Endothelial cell (in vitro differentiated cells): Measurements from ENCODE around the gene CRACR2B. TPM values are rescaled to one million over a fixed set of nuclear protein-coding genes. Genes with fewer than 3 reads are reported as not detected.
A peak's percentile ranks its signal among the peaks of the same experiment; 100 is the strongest.

Experiments
- DNase-seq: peaks from one replicate; pipeline ENCODE4 v3.0.0; 2021; ENCODE audit warnings: low spot score
- H3K27ac Mint-ChIP-seq: one replicate; pipeline ENCODE4 v1.8.0; 2021; ENCODE audit warnings: mixed read lengths, inconsistent platforms; ENCODE audit not compliant: unreplicated experiment
- H3K27me3 Mint-ChIP-seq: one replicate; pipeline ENCODE4 v1.8.0; 2021; ENCODE audit warnings: mild to moderate bottlenecking, moderate library complexity, mixed read lengths, inconsistent platforms; ENCODE audit not compliant: unreplicated experiment
- H3K36me3 Mint-ChIP-seq: one replicate; pipeline ENCODE4 v1.8.0; 2021; ENCODE audit warnings: mild to moderate bottlenecking, low read depth, mixed read lengths, inconsistent platforms; ENCODE audit not compliant: unreplicated experiment
- H3K4me1 Mint-ChIP-seq: one replicate; pipeline ENCODE4 v1.8.0; 2021; ENCODE audit warnings: mild to moderate bottlenecking, mixed read lengths, inconsistent platforms; ENCODE audit not compliant: unreplicated experiment
- H3K4me3 Mint-ChIP-seq: one replicate; pipeline ENCODE4 v1.8.0; 2021; ENCODE audit warnings: mild to moderate bottlenecking, mixed read lengths, inconsistent platforms; ENCODE audit not compliant: unreplicated experiment
- H3K9me3 Mint-ChIP-seq: one replicate; pipeline ENCODE4 v1.8.0; 2021; ENCODE audit warnings: mixed read lengths, inconsistent platforms; ENCODE audit not compliant: unreplicated experiment
- CTCF ChIP-seq: fragments of 200-600 bp; sonication (generic); IDR thresholded peaks from one replicate; pipeline ENCODE4 v1.5.0; 2021; ENCODE audit warnings: antibody characterized with exemption; ENCODE audit not compliant: unreplicated experiment
- total RNA-seq: library from RNA; stranded (reverse); fragmentation: NEBNext Ultra II Directional; extraction: Animal tissue kit (Norgen Biotek cat#: 25700); gene quantifications from one replicate; pipeline ENCODE4 v1.2.1, GENCODE V29; 2021; ENCODE audit not compliant: unreplicated experiment

The CRACR2B gene
- total RNA-seq, 1 donor from 2014 or later = 28.8 TPM

- peaks cover 14% of the 10 kb centered on the region for H3K27me3 Mint-ChIP-seq
- no peak for DNase-seq
- H3K36me3 Mint-ChIP-seq = no peaks in the 10 kb centered on the region
- TF ChIP-seq CTCF = no peak
- H3K4me3 Mint-ChIP-seq = no peak overlapping the region
- no peak overlapping the region for H3K27ac Mint-ChIP-seq
- H3K4me1 Mint-ChIP-seq = no peaks in the 10 kb centered on the region
- H3K9me3 Mint-ChIP-seq = no peaks in the 10 kb centered on the region
Observed at GRCh38 chr11:788953-789940, 38.5 kb upstream of the CRACR2B start.

- Mint-ChIP-seq H3K36me3 (no peaks in the 10 kb centered on the region), H3K4me1 (no peaks in the 10 kb centered on the region), H3K27ac (no peak within 1 kb of the TSS), H3K4me3 (no peak within 1 kb of the TSS), H3K27me3 (peaks cover 14% of the 10 kb centered on the region), H3K9me3 (no peaks in the 10 kb centered on the region)
- peak; percentile 48 for DNase-seq
- TF ChIP-seq CTCF = no peak
Observed at GRCh38 chr11:789943-790342, 37.8 kb upstream of the CRACR2B start, which contains the start of gene CEND1. Gene CEND1, minus strand, starts transcription at chr11:790090. Its CDS starts 1,514 bp downstream, at chr11:788576.

- TF ChIP-seq CTCF = no peak
- Mint-ChIP-seq H3K9me3 (no peaks in the 10 kb centered on the region), H3K4me1 (no peaks in the 10 kb centered on the region), H3K36me3 (no peaks in the 10 kb centered on the region), H3K27me3 (peaks cover 9% of the 10 kb centered on the region), H3K4me3 (no peak overlapping the region), H3K27ac (no peak overlapping the region)
- DNase-seq = no peak
Observed at GRCh38 chr11:790721-791564, 36.8 kb upstream of the CRACR2B start.

- Mint-ChIP-seq H3K27ac (no peak overlapping the region), H3K4me1 (no peaks in the 10 kb centered on the region), H3K27me3 (peaks cover 11% of the 10 kb centered on the region), H3K9me3 (no peaks in the 10 kb centered on the region), H3K4me3 (no peak overlapping the region), H3K36me3 (no peaks in the 10 kb centered on the region)
- no peak for DNase-seq
- no peak for TF ChIP-seq CTCF
Observed at GRCh38 chr11:791658-792534, 35.8 kb upstream of the CRACR2B start.
